ENCODE measurements around the gene TFE3.
A peak's percentile ranks its signal among the peaks of the same experiment; 100 is the strongest.
"Not testable (repeated sequence)": the region's sequence is repeated elsewhere in the genome, so short reads cannot be mapped to it uniquely, and the experiment has no call there.

The TFE3 gene

DNA sequence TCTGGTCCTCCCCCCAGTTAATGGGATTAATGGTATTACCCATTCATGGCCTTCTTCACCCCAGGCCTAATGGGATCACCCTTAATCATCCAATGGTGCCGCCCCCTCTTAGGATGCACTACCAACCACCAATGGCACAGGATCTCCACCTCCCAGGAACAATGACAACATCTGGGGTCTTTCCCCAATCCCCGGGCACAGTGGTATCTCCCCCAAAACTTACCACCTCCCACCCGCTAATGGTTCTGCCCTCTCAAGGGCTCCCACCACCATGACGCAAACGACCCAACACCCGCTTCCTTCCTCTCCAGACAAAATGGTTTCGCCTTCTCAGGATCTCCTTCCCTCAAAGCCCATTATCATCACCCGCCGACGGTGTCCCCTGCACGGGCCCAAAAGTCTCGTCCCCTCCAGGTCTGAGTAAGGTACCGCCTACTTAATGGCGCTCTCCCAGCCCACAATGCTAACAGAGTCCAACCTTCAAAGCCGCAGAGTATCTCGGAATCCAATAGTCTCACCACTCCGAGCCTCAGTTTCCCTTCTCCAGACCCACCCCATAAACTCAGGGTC, 41.6 kb downstream of the TFE3 start:
- peak; percentile 7 for DNase-seq (ENCODE audit: low read depth)

DNA sequence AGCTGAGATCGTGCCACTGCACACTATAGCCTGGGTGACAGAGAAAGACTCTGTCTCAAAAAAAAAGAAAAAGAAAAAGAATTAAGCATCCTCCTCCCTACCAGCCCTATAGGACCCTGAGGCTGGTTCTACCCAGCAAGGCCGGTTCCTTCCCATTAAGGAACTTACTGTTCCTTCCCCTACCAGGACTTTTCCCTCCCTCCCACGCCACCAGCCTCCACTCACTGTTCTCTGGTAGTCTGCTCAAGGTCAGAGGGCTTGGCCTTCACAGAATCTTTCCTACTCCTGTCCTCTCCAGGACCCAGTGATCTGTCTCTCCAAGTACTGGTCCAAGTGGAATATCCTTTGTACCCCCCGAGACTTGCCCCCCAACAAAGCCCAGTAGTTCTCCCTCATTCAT, 42.5 kb downstream of the TFE3 start:
- no peak for DNase-seq (ENCODE audit: low read depth)

DNA sequence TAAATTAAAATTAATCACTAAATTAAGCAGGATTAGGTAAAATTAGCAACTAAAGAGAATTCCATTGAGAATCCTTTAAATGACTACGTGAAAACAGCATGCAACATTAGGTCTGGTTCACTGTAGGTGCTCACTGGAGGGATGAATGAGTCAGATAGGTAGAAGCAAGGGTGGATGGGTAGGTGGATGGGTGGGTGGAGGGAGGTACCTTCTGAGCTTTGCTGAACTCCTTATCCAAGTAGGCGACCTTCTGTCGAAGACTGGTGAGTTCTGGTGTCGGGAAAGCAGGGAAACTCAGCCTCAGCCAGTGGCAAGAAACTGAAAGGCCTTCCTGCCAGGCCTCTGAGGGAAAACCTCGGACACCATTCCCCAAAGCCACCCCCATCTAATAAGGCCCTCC, 44.1 kb downstream of the TFE3 start:
- no peak for DNase-seq (ENCODE audit: low read depth)

DNA sequence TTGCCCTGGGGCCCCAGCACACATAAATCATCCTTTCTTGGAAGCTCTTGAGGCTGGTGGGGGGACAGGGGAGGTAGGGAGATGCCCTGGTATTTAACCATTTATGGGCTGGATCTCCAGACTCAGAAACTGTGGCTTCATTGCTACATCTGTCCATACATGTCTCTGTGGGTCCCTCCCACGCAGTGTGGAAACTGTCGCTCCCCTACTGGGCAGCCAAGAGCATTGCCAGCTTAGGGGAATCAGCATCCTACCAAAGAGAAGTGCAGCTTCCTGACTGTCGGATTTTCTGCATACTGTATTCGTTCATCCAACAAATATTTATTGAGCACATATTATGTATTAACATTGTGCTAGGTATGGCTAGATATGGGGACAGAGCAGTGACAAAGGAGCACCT, 44.8 kb downstream of the TFE3 start:
- DNase-seq (ENCODE audit: low read depth) = no peak

DNA sequence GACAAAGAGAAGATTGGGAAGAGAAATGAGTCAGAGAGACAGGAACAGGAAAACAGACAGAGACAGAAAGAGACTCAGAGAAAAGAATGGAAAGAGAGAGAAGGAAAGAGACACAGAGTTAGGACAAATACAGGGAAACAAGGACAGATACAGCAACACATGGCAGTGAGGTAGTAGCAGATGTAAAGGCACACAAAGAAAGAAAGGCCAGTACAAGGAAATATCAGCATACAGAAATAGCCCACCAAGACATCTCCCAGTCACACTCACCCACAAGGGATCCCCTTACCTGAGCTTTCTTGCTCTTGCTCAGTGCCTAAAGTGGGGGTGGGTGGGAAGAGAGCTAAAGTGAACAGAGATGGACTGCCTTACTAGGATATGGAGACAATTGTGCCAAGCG, 45.3 kb downstream of the TFE3 start:
- DNase-seq (ENCODE audit: low read depth) = no peak

DNA sequence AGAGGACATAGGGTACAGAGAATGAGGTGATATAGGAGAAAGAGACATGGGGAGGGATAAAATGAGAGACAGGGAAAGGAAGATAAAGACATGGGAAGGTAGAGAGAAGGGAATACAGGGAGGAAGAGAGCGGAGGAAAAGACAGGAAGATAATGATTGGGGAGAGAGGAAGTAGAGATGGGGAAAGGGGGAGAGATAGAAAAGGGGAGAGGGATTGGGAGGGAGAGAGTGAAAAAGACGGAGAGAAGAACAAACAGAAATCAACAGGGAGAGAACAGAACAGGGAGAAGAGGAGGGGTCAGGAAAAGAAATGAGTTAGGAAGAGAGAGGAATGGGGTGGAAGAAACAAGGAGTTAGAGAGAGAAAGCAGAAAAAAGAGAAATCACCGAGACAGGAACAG, 45.7 kb downstream of the TFE3 start:
- DNase-seq (ENCODE audit: low read depth) = no peak

DNA sequence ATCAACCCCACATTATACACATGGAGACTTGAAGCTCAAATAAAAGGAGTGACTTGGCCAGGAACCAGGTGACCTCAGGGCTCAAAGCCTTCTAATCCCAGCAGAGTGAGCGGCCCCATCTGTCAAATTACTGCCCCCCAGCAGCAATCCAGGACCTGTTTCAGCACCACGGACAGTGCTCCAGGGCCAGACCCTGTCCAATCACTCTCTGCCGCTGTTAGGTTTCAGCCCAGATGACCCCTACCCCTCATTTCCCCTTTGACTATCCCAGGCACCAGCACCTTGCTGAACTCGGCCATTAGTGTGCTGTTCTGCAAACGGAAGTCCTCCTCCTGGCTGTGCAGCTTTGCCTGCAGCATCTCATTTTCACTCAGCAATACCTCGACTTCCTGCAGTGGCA, 46.2 kb downstream of the TFE3 start:
- DNase-seq (ENCODE audit: low read depth) = no peak

DNA sequence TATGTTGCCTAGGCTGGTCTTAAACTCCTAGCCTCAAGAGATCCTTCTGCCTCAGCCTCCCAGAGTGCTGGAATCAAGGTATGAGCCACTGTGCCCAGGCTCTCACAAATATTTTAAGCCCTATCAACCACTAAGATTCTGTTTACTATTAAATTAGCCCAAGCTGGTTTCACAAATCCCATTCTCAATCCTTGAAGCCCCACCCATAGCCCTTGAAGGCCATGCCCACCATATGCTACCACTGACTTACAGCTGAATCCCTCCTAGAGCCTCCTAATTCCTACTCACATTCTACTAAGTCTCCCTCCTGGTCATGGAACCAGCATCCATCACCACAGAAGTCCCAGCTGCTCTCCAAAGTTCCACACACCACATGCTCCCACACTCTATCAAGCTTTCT, 50.8 kb downstream of the TFE3 start:
- DNase-seq (ENCODE audit: low read depth) = no peak

DNA sequence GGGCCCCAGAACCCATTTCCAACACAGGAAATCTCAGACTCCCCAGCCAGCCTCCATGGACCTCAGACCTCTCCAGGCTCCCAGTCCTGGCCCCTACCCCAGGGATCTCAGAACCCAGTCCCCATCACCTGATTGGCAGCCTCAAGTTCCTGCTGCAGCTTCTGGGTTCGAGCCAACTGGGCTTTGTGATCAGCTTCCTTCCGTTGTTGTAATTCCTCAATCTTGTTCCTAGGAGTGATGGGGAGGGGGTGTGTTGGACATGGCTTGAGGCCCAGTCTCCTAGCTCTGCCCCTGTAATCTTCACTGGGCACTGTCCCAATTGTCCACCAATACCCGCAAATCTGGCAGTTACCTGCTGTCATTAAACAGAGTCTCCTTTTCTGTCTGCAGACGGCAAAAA, 53.7 kb downstream of the TFE3 start:
- DNase-seq (ENCODE audit: low read depth) = no peak

DNA sequence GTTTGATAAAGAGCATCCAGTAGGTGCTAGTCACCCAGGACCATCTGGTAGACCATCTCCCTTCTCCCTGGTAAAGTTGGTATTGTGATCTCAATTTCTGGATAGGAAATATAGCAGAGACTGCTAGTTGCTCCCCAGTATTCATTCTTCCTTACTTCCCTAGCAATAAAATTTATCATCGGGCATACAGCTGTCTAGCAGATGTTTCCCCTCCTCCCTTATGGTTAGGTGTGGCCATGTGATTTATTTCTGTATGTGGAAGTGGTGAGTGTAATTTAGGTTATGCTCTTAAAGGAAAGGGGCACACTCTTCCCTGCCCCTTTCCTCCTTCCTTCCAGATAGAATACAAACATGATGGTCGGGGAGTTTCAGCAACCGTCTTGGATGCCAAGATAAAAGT, 59.3 kb downstream of the TFE3 start:
- no peak for DNase-seq (ENCODE audit: low read depth)

DNA sequence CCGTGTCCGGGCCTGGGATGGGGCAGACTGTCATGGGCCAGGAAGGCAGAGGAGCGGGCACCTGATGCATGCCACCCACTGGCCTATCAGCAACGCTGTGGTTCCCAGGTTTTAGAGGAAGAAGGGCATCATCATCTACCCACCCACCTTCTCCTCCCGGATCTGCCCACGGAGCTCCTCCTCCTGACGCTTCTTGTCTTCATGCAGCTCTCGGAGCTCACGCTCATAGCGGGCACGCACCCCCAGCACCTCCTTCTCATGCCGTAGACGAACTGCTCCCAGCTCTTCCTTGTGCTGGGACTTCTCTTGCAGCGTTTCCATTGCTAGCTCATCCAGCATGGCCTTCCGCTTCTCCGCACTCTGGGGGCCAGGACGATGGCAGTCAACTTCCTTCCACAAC, 60.1 kb downstream of the TFE3 start:
- DNase-seq (ENCODE audit: low read depth) = no peak

DNA sequence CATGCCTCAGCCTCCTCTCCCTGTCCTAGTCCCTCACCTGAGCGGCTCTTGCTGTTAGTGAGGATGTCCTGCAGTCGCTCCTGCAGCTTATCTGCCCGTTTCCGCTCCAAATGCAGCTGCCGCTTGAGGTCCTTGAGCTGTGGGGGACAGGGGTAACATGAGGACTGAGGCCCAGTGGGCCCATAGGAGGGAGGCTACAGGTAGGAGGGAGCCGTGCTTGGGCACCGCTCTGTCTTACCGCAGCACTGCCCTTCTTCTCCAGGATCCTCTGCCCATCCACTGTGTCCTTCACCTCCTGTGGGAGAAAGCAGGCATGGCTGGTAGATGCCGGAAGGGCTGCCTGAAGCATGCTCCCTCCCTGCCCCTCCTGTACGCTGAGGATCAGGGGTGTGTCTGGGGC, 62.0 kb downstream of the TFE3 start:
- no peak for DNase-seq (ENCODE audit: low read depth)

DNA sequence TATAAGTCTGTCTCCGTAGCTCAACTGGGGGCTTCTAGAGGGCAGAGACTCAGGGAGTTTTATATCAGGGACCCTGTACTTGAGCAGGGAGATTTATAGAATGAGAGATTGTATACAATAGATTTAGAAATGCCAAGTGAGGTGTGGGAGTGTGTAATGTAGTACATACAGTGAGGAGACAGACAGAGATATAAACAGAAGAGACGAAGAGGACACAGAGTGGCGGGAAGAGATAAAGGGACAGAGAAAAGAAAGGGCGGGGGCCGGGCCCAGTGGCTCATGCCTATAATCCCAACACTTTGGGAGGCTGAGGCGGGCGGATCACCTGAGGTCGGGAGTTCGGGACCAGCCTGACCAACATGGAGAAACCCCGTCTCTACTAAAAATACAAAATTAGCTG, 62.8 kb downstream of the TFE3 start:
- not testable (repeated sequence) for DNase-seq (ENCODE audit: low read depth)
